T-helper 17 cell (primary cell): ENCODE data around the gene ZMYND10. TPM values are rescaled to one million over a fixed set of nuclear protein-coding genes. Genes with fewer than 3 reads are reported as not detected.

Source experiments
- ATAC-seq: fragments of 150-1000 bp; cut with Tn5 transposase; 2 replicates; pipeline ENCODE4 v1.10.0; 2021; ENCODE audit warnings: mild to moderate bottlenecking, moderate library complexity
- DNase-seq, 3 donors: peaks; one replicate each; pipeline versions ENCODE4 v3.0.0 to v3.0.0-alpha.2; 2020 to 2021
- H3K9me3 ChIP-seq: one replicate; pipeline ENCODE4 v1.7.0; 2013; ENCODE audit warnings: low read length, mild to moderate bottlenecking; ENCODE audit not compliant: control insufficient read depth, poor library complexity, severe bottlenecking
- H3K27ac Mint-ChIP-seq: one replicate; pipeline ENCODE4 v1.8.0; 2022; ENCODE audit warnings: mild to moderate bottlenecking, moderate library complexity, mixed read lengths
- H3K27me3 Mint-ChIP-seq: one replicate; pipeline ENCODE4 v1.8.0; 2022; ENCODE audit warnings: mixed read lengths
- H3K36me3 Mint-ChIP-seq: one replicate; pipeline ENCODE4 v1.8.0; 2022; ENCODE audit warnings: low read depth, mixed read lengths
- H3K4me1 Mint-ChIP-seq: one replicate; pipeline ENCODE4 v1.8.0; 2022; ENCODE audit warnings: mild to moderate bottlenecking, mixed read lengths
- H3K4me3 Mint-ChIP-seq: one replicate; pipeline ENCODE4 v1.8.0; 2022; ENCODE audit warnings: mild to moderate bottlenecking, moderate library complexity, mixed read lengths
- total RNA-seq, 4 donors: library from RNA in 2 of 4; stranded (reverse) in 2 of 4; gene quantifications; one replicate each; pipeline ENCODE4 v1.2.3 and lab custom pipeline; 2022 to 2026

ZMYND10 gene
- total RNA-seq, 2 donors from 2014 or later = 1.1 to 1.3 TPM

DNA sequence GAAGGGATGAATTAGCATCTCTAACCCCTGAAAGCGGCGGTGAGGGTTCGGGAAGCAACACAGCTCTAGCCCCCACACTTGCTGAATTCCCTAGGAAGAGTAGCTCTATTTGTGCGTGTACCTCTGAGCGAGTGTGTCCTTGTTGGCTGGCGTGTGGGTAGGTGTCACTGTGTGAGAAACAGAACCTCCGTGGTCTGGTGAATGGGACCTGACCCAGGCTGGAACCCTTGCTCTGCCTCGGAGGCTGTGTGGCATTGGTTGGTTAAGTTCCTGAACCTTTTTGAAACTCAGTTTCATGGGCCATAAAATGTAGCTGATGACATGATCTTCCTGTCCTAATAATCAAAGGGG lies 14.2 kb upstream of the ZMYND10 start:
- peak overlapping the region; percentile 97 for H3K27ac Mint-ChIP-seq
- no peaks in the 10 kb centered on the region for H3K9me3 ChIP-seq
- H3K27me3 Mint-ChIP-seq = no peaks in the 10 kb centered on the region
- DNase-seq = no peak
- peak overlapping the region; percentile 97 for H3K4me3 Mint-ChIP-seq
- H3K4me1 Mint-ChIP-seq = peaks cover 31% of the 10 kb centered on the region
- peak; percentile 22 for ATAC-seq
- no peaks in the 10 kb centered on the region for H3K36me3 Mint-ChIP-seq

DNA sequence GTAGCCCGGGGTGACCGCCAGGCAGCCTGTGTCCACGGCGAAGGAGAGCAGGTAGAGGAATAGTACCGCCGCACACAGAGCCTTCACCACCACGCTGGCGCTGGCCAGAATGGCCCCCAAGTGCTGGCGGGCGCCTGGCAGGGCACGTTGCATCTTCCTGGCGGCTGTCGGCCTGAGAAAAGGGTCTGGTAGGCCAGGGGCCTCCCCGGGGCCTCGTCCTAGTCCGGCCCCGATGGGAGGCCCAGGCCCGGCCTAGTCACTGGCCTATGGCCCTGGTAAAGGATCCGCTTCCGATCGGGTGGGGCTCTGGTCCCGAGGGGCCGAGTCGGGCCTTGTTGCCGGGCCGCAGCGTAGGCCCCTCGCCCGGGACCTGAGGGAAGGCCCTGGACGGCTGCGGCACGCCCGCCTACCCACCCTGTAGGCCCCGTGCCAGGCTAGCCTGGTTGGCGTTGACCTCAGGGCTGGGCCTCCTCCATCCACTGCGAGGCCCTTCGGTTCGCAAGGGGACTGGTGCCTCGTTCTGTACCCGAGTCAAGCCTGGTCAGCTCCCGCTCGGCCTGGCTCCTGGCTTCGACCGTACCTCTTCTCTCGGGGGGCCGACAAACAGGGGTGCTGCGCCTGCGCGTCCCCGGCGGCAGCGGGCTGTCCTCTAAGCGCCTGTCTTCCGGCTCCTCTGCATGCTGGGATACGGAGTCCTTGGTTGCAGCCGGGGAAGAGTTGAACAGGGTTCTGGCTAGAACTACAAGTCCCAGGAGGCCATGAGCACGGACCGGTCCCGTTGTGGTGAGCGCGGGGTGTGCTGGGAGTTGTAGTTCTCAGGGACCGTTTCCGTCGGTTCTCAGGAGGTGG lies 13.6 kb upstream of the ZMYND10 start, which contains the start of gene TMEM115:
Gene TMEM115 (minus strand): TSS at position 611 of the 849 bp plus-strand sequence. CDS start 458 bp downstream, at position 153.
- Mint-ChIP-seq H3K4me3 (peak within 1 kb of the TSS; percentile 97), H3K4me1 (peaks cover 32% of the 10 kb centered on the region), H3K27ac (peak within 1 kb of the TSS; percentile 97), H3K36me3 (no peaks in the 10 kb centered on the region), H3K27me3 (no peaks in the 10 kb centered on the region)
- DNase-seq = peak; percentile 86 to 89 (median 87)
- ATAC-seq = peak; percentile 100
- no peaks in the 10 kb centered on the region for H3K9me3 ChIP-seq

DNA sequence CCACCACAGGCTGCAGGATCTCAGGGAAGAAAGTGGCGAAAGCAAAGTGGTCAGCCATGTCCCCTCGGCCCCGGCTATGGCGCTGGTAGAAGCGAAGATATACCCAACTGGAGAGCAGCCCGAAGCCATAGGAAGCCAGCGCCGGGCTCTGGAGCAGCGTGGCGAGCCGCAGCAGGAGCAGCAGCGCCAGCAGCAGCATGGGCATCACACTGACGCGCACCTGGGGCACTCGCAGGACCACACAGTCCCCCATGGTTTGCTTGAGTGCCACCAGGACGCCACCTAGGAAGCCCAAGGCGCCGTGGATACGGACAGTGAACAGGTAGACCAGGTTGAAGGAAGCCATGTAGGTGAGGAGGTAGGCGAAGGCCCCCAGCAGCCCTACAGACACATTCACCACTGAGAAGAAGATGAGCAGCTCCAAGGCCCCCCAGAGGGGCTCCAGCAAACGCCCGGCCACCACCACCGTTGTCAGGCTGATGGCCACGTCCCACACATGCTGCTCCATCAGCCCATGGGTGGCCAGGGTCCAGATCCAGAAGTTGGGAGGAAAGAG lies 12.9 kb upstream of the ZMYND10 start:
- H3K27me3 Mint-ChIP-seq = no peaks in the 10 kb centered on the region
- peaks cover 33% of the 10 kb centered on the region for H3K4me1 Mint-ChIP-seq
- peak overlapping the region; percentile 97 for H3K4me3 Mint-ChIP-seq
- ATAC-seq (no peak), DNase-seq (no peak)
- H3K9me3 ChIP-seq = no peaks in the 10 kb centered on the region
- H3K36me3 Mint-ChIP-seq = no peaks in the 10 kb centered on the region
- peak overlapping the region; percentile 97 for H3K27ac Mint-ChIP-seq

DNA sequence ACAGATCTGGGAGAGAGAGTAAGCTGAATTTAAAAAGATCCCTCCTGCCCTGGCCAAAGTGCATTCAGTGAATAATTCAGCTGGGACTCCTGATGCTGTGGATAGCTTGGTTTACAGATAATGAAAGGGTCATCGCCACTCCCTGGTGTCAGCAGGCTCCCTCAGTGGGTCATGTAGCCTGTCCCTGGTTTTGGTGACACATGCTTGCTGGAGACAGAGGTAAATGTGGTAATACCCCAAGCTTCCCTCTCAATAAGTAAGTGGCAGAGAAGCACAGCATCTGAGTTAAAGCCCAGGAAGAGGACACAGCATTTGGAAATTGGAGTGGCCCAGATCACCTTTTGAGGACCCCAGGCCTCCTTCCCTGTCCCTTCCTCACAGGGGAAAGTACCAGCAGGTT lies 11.9 kb upstream of the ZMYND10 start:
- Mint-ChIP-seq H3K36me3 (no peaks in the 10 kb centered on the region), H3K27ac (peak overlapping the region; percentile 97), H3K4me1 (peaks cover 33% of the 10 kb centered on the region), H3K4me3 (peak overlapping the region; percentile 97), H3K27me3 (no peaks in the 10 kb centered on the region)
- H3K9me3 ChIP-seq = no peaks in the 10 kb centered on the region
- no peak for ATAC-seq
- DNase-seq = no peak

DNA sequence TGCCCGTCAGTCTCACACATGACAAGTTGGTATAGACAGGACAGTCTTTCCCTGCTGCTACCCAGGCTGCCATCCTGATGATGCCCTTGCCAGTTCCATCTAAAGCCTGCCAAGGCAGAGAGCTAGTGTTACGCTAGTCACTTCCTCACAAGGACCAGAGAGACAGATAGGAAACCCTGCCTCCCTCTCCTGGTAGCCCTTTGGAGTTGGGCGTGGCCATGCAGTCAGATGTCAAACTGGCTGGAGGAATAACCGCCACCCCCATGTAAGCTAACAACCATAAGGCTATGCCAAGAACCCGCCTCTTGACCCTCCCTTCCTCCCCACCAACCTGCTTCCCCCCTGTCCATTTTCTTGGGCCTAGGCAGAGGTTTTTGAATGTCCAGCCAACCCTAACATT lies 11.0 kb upstream of the ZMYND10 start:
- ATAC-seq (no peak), DNase-seq (no peak)
- Mint-ChIP-seq H3K36me3 (no peaks in the 10 kb centered on the region), H3K4me1 (peaks cover 35% of the 10 kb centered on the region), H3K27ac (peak overlapping the region; percentile 68), H3K27me3 (no peaks in the 10 kb centered on the region), H3K4me3 (peak overlapping the region; percentile 97)
- no peaks in the 10 kb centered on the region for H3K9me3 ChIP-seq

DNA sequence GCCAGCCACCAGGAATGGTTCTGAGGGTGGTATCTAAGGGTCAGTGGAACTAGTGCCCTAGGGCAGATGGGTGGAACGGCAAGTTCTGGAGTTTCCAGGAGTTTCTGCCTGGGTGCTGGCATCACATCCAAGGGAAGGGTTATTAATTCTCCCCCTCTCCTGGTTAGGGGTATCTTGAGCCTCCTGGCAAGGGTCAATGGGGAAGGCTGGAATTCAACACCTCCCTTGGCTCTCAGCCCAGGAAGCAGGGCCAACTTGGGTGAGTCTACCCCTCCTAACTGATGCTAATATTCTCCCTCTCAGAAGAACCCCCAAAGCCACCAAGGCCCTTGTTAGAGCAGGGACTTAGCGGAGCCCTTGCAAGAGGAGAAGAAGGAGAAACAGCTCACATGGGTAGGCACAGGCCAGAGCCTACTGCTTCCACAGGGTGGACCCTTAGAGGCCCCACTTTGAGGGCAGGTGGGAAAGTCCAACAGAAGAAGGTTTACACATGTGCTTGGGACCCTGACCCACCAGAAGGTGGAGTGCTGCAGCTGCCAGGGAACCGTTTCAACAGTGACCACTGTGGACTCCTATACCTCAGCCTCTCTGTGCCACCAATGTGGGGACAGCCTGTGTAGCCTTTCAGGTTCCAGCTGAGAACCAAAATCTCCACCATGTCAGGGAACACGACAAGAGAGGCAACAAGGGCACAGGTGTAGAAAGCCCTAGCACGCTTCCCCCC lies 10.5 kb upstream of the ZMYND10 start:
- H3K27me3 Mint-ChIP-seq = no peaks in the 10 kb centered on the region
- H3K9me3 ChIP-seq = no peaks in the 10 kb centered on the region
- H3K4me1 Mint-ChIP-seq = peaks cover 39% of the 10 kb centered on the region
- peak overlapping the region; percentile 68 for H3K27ac Mint-ChIP-seq
- no peak for ATAC-seq
- no peaks in the 10 kb centered on the region for H3K36me3 Mint-ChIP-seq
- no peak for DNase-seq
- H3K4me3 Mint-ChIP-seq = peak overlapping the region; percentile 97

DNA sequence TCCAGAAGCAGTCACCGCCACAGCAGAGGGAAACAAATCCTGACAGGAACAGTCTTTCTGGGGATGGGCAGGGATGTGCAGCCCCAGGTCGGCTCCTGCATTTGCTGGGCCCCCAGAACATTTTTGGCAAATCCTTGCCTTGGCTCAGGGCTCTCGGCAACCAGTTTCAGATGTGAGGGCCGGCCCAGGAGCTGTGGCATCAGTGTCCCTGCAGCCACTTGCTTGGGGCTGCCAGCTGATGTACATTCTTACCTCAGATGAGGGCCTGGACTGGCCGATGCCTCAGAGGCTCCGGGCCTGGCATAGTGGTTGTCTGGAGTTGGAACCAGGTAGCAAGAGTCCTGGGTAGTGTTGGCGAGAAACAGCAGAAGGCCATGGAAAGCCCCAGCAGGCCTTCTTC lies 9.3 kb upstream of the ZMYND10 start:
- ATAC-seq = no peak
- DNase-seq = no peak
- Mint-ChIP-seq H3K4me1 (peaks cover 48% of the 10 kb centered on the region), H3K27me3 (no peaks in the 10 kb centered on the region), H3K27ac (no peak overlapping the region), H3K4me3 (no peak overlapping the region), H3K36me3 (peaks cover 2% of the 10 kb centered on the region)
- H3K9me3 ChIP-seq = no peaks in the 10 kb centered on the region

DNA sequence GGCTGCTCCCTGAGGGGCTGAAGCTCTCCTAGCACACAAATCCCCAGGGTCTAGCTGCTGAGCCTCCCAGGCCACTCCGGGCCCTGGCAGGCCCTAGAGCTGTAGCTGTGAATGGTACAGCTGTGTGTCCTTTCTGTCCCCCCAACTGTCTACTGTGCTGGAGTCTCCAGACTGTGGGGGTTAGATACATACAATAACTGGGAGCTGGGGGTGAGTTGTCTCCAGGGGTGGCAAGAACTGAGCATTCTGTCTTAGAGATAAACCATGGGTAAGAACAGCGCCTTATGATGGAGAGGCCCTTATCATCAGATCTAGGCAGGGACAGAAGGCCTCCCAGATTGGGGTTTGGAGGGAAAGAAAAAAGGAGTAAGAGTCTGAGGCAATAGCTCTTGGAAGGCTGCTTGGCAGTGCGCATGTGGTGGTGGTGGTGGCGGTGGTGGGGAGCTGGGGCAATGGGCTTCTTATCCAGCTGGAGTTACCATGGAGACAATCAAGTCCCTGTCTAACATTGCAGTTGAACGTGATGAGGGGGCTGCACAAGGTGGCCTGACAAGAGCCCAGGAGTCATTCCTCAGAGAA lies 8.7 kb upstream of the ZMYND10 start:
- ATAC-seq = no peak
- no peak for DNase-seq
- peaks cover 2% of the 10 kb centered on the region for H3K36me3 Mint-ChIP-seq
- no peaks in the 10 kb centered on the region for H3K9me3 ChIP-seq
- H3K27me3 Mint-ChIP-seq = no peaks in the 10 kb centered on the region
- no peak overlapping the region for H3K4me3 Mint-ChIP-seq
- H3K27ac Mint-ChIP-seq = no peak overlapping the region
- H3K4me1 Mint-ChIP-seq = peaks cover 44% of the 10 kb centered on the region

DNA sequence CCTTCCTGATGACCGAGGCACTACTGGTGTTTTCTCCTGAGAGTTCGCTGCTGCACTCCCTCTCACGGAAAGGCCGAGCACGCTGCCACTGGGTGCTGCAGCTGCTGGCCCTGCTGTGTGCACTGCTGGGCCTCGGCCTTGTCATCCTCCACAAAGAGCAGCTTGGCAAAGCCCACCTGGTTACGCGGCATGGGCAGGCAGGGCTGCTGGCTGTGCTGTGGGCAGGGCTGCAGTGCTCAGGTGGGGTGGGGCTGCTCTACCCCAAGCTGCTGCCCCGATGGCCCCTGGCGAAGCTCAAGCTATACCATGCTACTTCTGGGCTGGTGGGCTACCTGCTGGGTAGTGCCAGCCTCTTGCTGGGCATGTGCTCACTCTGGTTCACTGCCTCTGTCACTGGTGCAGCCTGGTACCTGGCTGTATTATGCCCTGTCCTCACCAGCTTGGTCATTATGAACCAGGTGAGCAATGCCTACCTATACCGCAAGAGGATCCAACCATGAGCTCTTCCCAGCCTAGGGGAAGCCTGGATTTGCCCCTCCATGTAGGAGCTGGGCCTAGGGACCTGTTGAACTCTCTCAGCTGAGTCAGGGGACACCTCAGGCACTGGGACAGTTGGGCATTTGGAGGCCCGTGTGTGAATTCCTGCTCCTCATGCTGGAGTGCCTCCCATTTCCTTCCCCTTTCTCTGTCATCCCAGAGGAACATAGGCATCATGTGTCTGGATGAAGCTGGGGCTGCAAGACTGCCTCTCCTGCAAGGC lies 7.9 kb upstream of the ZMYND10 start:
- Mint-ChIP-seq H3K4me3 (peak overlapping the region; percentile 21), H3K27ac (no peak overlapping the region), H3K4me1 (peaks cover 43% of the 10 kb centered on the region), H3K36me3 (peaks cover 2% of the 10 kb centered on the region), H3K27me3 (no peaks in the 10 kb centered on the region)
- ATAC-seq = no peak
- H3K9me3 ChIP-seq = no peaks in the 10 kb centered on the region
- no peak for DNase-seq

DNA sequence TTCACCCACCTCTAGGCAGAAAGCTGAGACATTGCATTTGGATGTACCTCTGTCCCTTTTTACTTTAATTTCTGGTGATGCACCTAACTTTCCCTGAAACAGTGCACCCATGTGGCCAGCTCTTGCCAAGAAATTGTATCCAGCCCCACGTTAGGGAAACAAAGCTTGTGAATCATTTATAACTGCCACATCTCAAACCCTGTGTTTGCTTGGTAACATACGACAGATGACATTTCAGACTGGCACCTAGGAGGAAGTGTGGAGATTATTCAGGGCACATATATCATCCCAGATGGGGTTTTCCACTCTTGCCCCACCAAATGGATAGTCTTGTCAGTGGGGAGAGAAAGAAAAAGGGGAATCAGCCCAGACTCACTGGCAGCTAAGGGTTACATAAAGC lies 7.2 kb upstream of the ZMYND10 start:
- H3K4me3 Mint-ChIP-seq = no peak overlapping the region
- H3K27ac Mint-ChIP-seq = no peak overlapping the region
- ATAC-seq (no peak), DNase-seq (no peak)
- peaks cover 2% of the 10 kb centered on the region for H3K36me3 Mint-ChIP-seq
- peaks cover 40% of the 10 kb centered on the region for H3K4me1 Mint-ChIP-seq
- no peaks in the 10 kb centered on the region for H3K27me3 Mint-ChIP-seq
- H3K9me3 ChIP-seq = no peaks in the 10 kb centered on the region

DNA sequence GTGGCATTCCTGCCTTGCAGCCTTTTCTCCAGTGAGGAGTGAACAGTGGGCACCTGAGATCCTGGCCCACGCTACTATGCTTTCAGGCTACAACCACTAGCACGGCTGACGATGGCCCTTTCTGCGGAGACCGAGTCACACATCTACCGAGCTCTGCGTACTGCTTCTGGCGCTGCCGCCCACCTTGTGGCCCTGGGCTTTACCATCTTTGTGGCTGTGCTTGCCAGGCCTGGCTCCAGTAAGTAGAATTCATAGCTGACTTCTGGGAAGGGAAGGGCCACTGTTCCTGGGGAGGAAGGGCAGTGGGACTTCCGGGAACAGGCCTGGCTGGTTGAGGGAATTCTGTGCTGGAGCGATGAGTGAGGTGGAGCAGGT lies 5.8 kb upstream of the ZMYND10 start:
- no peak for DNase-seq
- H3K4me1 Mint-ChIP-seq = peaks cover 31% of the 10 kb centered on the region
- no peaks in the 10 kb centered on the region for H3K27me3 Mint-ChIP-seq
- peak overlapping the region; percentile 99 for H3K27ac Mint-ChIP-seq
- peak overlapping the region; percentile 95 for H3K4me3 Mint-ChIP-seq
- no peak for ATAC-seq
- no peaks in the 10 kb centered on the region for H3K9me3 ChIP-seq
- H3K36me3 Mint-ChIP-seq = peaks cover 2% of the 10 kb centered on the region

DNA sequence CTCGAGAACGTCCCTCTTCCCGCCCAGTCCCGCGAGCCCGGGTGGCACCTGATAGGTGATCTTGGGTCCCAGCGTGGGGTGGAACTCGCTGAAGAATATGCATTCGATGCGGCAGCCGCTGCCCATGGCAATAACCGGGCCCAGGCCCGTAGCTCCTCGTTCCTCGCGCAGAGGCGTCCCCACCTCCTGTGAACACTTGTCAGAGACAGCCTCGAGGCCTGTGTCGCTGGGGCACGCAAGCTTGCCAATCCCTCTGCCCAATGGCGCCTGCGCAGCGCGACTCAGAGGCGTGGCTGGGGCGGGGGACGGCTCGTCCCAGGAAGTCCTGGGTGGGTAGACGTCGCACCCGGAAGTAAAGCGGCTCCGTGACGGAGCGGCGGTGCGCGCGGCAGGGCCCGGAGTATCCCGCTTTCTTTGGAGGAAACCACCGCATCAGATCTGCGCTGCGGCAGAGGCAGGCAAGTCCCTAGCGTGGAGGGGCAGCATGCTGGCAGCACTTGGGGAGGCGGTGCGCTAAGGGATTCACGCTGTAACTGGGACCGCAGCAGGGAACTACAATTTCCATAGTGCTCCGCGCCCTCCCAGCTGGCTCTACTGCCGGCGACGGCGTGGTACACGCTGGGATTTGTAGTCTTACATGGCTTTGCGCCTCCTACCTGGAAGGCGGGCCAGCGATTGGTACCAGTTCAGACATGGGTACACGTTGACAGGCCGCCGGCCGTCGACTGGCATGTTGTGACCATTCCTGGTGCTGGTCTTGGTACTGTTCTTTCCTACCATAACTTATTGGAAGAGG lies 5.2 kb upstream of the ZMYND10 start, which contains the start of the genes CYB561D2 and NPRL2:
Gene CYB561D2 (plus strand): TSS at position 336 of the 796 bp plus-strand sequence. CDS start 572 bp downstream, outside the sequence.
Gene NPRL2 (minus strand): TSS at position 249 of the 796 bp plus-strand sequence. CDS start 123 bp downstream, at position 126.
- H3K27ac Mint-ChIP-seq = peak within 1 kb of the TSS; percentile 99
- H3K9me3 ChIP-seq = no peaks in the 10 kb centered on the region

More for the DNA sequence above, 5.2 kb upstream of the ZMYND10 start, which contains the start of the genes CYB561D2 and NPRL2:
- H3K4me1 Mint-ChIP-seq = peaks cover 35% of the 10 kb centered on the region
- peaks cover 2% of the 10 kb centered on the region for H3K36me3 Mint-ChIP-seq
- DNase-seq (peak; percentile 96 to 99 (median 99)), ATAC-seq (peak; percentile 88)
- peak within 1 kb of the TSS; percentile 95 for H3K4me3 Mint-ChIP-seq
- no peaks in the 10 kb centered on the region for H3K27me3 Mint-ChIP-seq
